PC-3 (cell line): ENCODE data around the gene CFAP73. TPM values are rescaled to one million over a fixed set of nuclear protein-coding genes. Genes with fewer than 3 reads are reported as not detected.

Experiments
- ATAC-seq: fragments of 200-7000 bp; cut with Tn5 transposase; 2 replicates; pipeline ENCODE4 v1.9.1; 2020; ENCODE audit warnings: mild to moderate bottlenecking, moderate library complexity
- BruUV-seq: library from RNA; stranded (reverse); fragments of 400-500 nt; replicated peaks from 2 replicates; lab custom pipeline; 2021; lab: Mats Ljungman, UMichigan
- CTCF ChIA-PET: fragments of 300-600 bp; sonication (Branson Sonifier 250); formaldehyde crosslinking; loops from one replicate; lab custom pipeline; 2022; ENCODE audit warnings: antibody characterized with exemption; lab: Charles Lee
- POLR2A ChIA-PET: fragments of 300-600 bp; sonication (Branson Sonifier 250); formaldehyde crosslinking; loops from one replicate; lab custom pipeline; 2022; ENCODE audit warnings: antibody characterized with exemption; ENCODE audit not compliant: unreplicated experiment; lab: Charles Lee
- DNase-seq: peaks from one replicate; pipeline ENCODE4 v3.0.0-alpha.2; 2015
- H2AFZ ChIP-seq: fragments of 300-600 bp; sonication (generic); 2 replicates; pipeline ENCODE4 v1.6.0; 2016; ENCODE audit warnings: antibody characterized with exemption, low read length
- H3F3A ChIP-seq: fragments of 300-600 bp; sonication (generic); one replicate; pipeline ENCODE4 v1.6.0; 2017; ENCODE audit warnings: antibody characterized with exemption, low read length, control low read depth, mild to moderate bottlenecking; ENCODE audit not compliant: unreplicated experiment
- H3K27ac ChIP-seq: fragments of 300-600 bp; sonication (generic); 2 replicates; pipeline ENCODE4 v1.5.1; 2016; ENCODE audit warnings: mild to moderate bottlenecking, low read length
- H3K27me3 ChIP-seq: fragments of 300-600 bp; sonication (generic); 2 replicates; pipeline ENCODE4 v1.6.1; 2016; ENCODE audit warnings: low read length, mixed read lengths
- H3K36me3 ChIP-seq: fragments of 300-600 bp; sonication (generic); 2 replicates; pipeline ENCODE4 v1.6.1; 2016; ENCODE audit warnings: low read depth, mixed run types, low read length, mixed read lengths
- H3K4me1 ChIP-seq: fragments of 300-600 bp; sonication (generic); 2 replicates; pipeline ENCODE4 v1.5.1; 2016; ENCODE audit warnings: low read length; ENCODE audit not compliant: insufficient read depth
- H3K4me2 ChIP-seq: fragments of 300-600 bp; sonication (generic); 2 replicates; pipeline ENCODE4 v1.6.0; 2016; ENCODE audit warnings: low read length
- H3K4me3 ChIP-seq: fragments of 300-600 bp; sonication (generic); 2 replicates; pipeline ENCODE4 v1.5.1; 2016; ENCODE audit warnings: mild to moderate bottlenecking, low read length, mixed read lengths
- H3K79me2 ChIP-seq: fragments of 300-600 bp; sonication (generic); 2 replicates; pipeline ENCODE4 v1.6.1; 2017; ENCODE audit warnings: low read length, mixed read lengths
- H3K9ac ChIP-seq: fragments of 300-600 bp; sonication (generic); 2 replicates; pipeline ENCODE4 v1.6.0; 2016; ENCODE audit warnings: mild to moderate bottlenecking, low read length
- H3K9me2 ChIP-seq: fragments of 300-600 bp; sonication (generic); replicated peaks from 2 replicates; pipeline ENCODE4 v1.6.1; 2016; ENCODE audit warnings: mixed run types, low read length, mixed read lengths
- H3K9me3 ChIP-seq: fragments of 300-600 bp; sonication (generic); 2 replicates; pipeline ENCODE4 v1.6.1; 2016; ENCODE audit warnings: low read length, mixed read lengths
- H4K20me1 ChIP-seq: fragments of 300-600 bp; sonication (generic); 2 replicates; pipeline ENCODE4 v1.6.1; 2016; ENCODE audit warnings: low read length, mixed read lengths
- EZH2 ChIP-seq: fragments of 300-600 bp; sonication (generic); IDR thresholded peaks from one replicate; pipeline ENCODE4 v1.6.1; 2017; ENCODE audit warnings: antibody characterized with exemption, mild to moderate bottlenecking, low read length; ENCODE audit not compliant: unreplicated experiment
- EZH2phosphoT487 ChIP-seq: fragments of 300-600 bp; sonication (generic); IDR thresholded peaks from 2 replicates; pipeline ENCODE4 v1.6.1; 2018; ENCODE audit warnings: mild to moderate bottlenecking, antibody characterized with exemption, low read length, borderline replicate concordance
- intact Hi-C: fragments of 100-400 bp; cut with micrococcal nuclease; formaldehyde crosslinking; loops from 2 replicates; pipeline ENCODE4 v1.9.0; 2023
- total RNA-seq: library from RNA; depleted of rRNA; stranded (reverse); fragments of >200 nt; gene quantifications from 2 replicates; pipeline ENCODE4 v1.2.3, GENCODE V29; 2014
- TF ChIP-seq, protein P1 (sequence below): fragments of 300-600 bp; sonication (generic); conservative IDR thresholded peaks from 2 replicates; pipeline ENCODE4 v1.5.1; 2017; ENCODE audit warnings: antibody characterized with exemption, low read depth, mild to moderate bottlenecking, low read length

The CFAP73 gene
- total RNA-seq, 1 experiment from 2014 or later = not detected

DNA sequence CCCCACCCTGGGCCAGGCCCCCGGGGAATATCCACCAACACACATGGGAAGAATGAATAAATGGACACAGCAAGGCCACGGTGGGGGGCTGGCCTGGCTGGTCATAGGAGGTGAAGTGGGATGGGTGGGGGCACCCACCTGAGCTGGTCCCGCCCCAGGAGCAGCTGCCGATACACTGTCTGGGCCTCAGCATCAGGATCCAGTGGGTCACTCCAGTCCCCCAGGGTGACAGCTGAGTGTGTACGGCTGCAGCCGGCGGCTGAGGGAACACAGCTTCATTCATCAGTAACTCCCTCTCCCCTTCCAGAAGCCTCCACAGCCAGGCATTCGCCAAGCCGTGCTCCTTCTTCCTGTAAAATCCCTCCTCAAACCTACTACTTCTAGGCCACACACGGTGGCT is 47.8 kb upstream of the CFAP73 start:
- no peak for TF ChIP-seq EZH2phosphoT487
- TF ChIP-seq EZH2 = no peak
- TF ChIP-seq, protein P1, sequence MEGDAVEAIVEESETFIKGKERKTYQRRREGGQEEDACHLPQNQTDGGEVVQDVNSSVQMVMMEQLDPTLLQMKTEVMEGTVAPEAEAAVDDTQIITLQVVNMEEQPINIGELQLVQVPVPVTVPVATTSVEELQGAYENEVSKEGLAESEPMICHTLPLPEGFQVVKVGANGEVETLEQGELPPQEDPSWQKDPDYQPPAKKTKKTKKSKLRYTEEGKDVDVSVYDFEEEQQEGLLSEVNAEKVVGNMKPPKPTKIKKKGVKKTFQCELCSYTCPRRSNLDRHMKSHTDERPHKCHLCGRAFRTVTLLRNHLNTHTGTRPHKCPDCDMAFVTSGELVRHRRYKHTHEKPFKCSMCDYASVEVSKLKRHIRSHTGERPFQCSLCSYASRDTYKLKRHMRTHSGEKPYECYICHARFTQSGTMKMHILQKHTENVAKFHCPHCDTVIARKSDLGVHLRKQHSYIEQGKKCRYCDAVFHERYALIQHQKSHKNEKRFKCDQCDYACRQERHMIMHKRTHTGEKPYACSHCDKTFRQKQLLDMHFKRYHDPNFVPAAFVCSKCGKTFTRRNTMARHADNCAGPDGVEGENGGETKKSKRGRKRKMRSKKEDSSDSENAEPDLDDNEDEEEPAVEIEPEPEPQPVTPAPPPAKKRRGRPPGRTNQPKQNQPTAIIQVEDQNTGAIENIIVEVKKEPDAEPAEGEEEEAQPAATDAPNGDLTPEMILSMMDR = no peak
- Histone ChIP-seq H2AFZ (no peak overlapping the region), H3K36me3 (no peaks in the 10 kb centered on the region), H3K4me3 (no peak overlapping the region), H3K27me3 (no peaks in the 10 kb centered on the region), H4K20me1 (no peaks in the 10 kb centered on the region), H3K9ac (no peak overlapping the region), H3K79me2 (no peaks in the 10 kb centered on the region), H3K27ac (no peak overlapping the region), H3K4me2 (no peak overlapping the region), H3K9me2 (no peaks in the 10 kb centered on the region), H3K9me3 (no peaks in the 10 kb centered on the region), H3K4me1 (0 out of 2 replicates have a peak, but pooled peaks cover 4% of the 10 kb centered on the region), H3F3A (no peaks in the 10 kb centered on the region)
- DNase-seq (no peak), ATAC-seq (no peak)
- BruUV-seq = no TSS peak
- ChIA-PET CTCF (no interaction called here), POLR2A (no interaction called here)
- intact Hi-C loops = no loop called here

DNA sequence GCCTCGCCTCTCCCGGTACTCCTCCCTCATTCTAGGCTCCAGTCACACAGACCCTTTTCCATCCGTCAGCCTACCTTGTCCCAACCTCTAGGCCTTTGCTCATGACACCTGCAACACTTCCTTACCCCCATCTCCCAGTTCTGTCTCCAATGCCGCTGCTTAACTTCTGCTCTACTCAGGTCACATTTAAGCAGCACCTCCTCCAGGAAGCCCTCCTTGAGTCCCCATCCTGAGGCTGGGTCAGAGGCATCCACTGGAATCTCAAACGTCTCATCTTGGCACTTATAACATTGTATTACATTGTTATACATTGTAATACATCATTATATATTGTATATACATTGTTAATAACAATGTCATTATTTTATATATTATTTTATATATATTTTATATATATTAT is 46.7 kb upstream of the CFAP73 start:
- POLR2A ChIA-PET = interaction anchor here (0.5 kb wide), 1 partner anchor 10 kb away, joined by 4 read pairs; no protein-coding TSS in a partner anchor
- no peaks in the 10 kb centered on the region for H3K9me3 ChIP-seq
- intact Hi-C loops = no loop called here

DNA sequence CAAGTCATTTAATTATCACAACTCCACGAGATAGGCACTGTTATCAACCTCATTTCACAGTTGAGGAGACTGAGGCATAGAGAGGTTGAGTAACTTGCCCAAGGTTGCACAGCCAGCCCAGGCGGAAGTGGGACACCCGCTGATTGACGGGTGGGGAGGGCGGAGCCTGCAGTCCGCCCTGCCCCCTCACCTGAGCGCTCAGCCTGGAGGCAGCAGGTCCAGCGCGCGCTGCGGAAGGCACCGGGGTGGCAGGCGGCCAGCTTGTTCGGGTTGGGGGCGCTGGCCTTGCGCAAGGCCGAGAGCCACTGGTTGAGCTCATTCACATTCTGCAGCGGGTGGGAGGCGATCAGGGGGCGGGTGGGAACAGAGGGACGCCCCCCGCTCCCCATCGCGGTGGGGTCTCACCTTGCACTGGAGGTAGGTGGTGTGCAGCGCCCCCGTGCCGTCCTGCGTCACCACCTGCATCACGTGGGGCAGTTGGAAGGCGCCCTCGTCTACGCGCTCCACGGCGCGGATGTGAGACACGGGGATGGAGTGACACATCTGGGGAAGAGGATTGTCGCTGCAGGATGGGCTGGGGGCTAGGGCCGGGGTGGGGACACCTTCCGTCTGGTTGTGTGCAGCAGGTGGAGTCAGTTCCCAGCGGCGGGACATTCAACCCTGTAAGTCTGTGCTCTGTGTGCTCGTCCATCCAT is 45.6 kb upstream of the CFAP73 start:
- no TSS peak for BruUV-seq
- 0 out of 2 replicates have a peak, but pooled peaks cover 4% of the 10 kb centered on the region for H3K4me1 ChIP-seq
- H3K4me2 ChIP-seq = peak overlapping the region; percentile 78
- no peaks in the 10 kb centered on the region for H3K9me3 ChIP-seq
- POLR2A ChIA-PET = interaction anchor here (0.5 kb wide), 1 partner anchor 78 kb away, joined by 3 read pairs; no protein-coding TSS in a partner anchor
- DNase-seq = peak; percentile 47
- no peaks in the 10 kb centered on the region for H3K9me2 ChIP-seq
- H3F3A ChIP-seq = no peaks in the 10 kb centered on the region
- H4K20me1 ChIP-seq = no peaks in the 10 kb centered on the region
- peak overlapping the region; percentile 52 for H3K4me3 ChIP-seq
- peak overlapping the region; percentile 54 for H2AFZ ChIP-seq
- CTCF ChIA-PET = interaction anchor here (1.2 kb wide), 1 partner anchor 49 kb away, joined by 4 read pairs; no protein-coding TSS in a partner anchor
- no peak overlapping the region for H3K9ac ChIP-seq
- no peaks in the 10 kb centered on the region for H3K79me2 ChIP-seq
- no peaks in the 10 kb centered on the region for H3K36me3 ChIP-seq
- peak; percentile 72 for ATAC-seq
- H3K27me3 ChIP-seq = no peaks in the 10 kb centered on the region
- intact Hi-C loops = no loop called here
- TF ChIP-seq EZH2 = no peak
- TF ChIP-seq, protein P1 = no peak
- no peak for TF ChIP-seq EZH2phosphoT487
- H3K27ac ChIP-seq = no peak overlapping the region

More for the DNA sequence above, 46.7 kb upstream of the CFAP73 start:
- BruUV-seq = no TSS peak
- no peaks in the 10 kb centered on the region for H3K9me2 ChIP-seq
- no peak overlapping the region for H3K9ac ChIP-seq
- H3K27ac ChIP-seq = no peak overlapping the region
- H2AFZ ChIP-seq = no peak overlapping the region
- H3F3A ChIP-seq = no peaks in the 10 kb centered on the region
- CTCF ChIA-PET = no interaction called here
- no peak for ATAC-seq
- no peaks in the 10 kb centered on the region for H3K36me3 ChIP-seq
- H3K79me2 ChIP-seq = no peaks in the 10 kb centered on the region
- H4K20me1 ChIP-seq = no peaks in the 10 kb centered on the region
- no peak overlapping the region for H3K4me2 ChIP-seq
- no peak overlapping the region for H3K4me3 ChIP-seq
- 0 out of 2 replicates have a peak, but pooled peaks cover 4% of the 10 kb centered on the region for H3K4me1 ChIP-seq
- no peak for TF ChIP-seq EZH2phosphoT487
- no peaks in the 10 kb centered on the region for H3K27me3 ChIP-seq
- DNase-seq = no peak
